ENCODE results near the gene ROR2.

Gene ROR2

DNA sequence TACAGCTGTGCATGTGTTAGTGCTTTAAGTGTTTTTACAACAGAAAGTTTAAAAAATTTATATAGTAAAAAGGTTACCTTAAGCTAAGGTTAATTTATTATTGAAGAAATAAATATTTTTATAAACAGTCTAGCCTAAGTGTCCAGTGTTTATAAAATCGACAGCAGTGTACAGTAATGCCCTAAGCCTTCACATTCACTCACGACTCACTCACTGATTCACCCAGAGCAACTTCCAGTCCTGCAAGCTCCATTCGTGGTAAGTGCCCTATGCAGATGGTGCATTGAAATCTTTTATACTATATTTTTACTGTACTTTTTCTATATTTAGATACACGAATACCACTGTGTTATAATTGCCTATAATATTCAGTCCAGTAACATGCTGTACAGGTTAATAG, 159.1 kb downstream of the ROR2 start:
- Histone ChIP-seq H4K8ac (ENCODE audit: low read depth, low read length) (no peak overlapping the region), H2BK5ac (ENCODE audit: low read length) (no peak overlapping the region), H2AK5ac (ENCODE audit: low read length) (no peak overlapping the region), H3K4me1 (ENCODE audit: control insufficient read depth, low read depth, low read length) (no peaks in the 10 kb centered on the region), H3K79me2 (ENCODE audit: control insufficient read depth, insufficient read depth, low read length) (peaks cover 4% of the 10 kb centered on the region), H2BK120ac (ENCODE audit: low read depth, low read length) (no peak overlapping the region), H3K4ac (ENCODE audit: low read depth, low read length) (no peak overlapping the region), H3K56ac (ENCODE audit: low read length) (no peak overlapping the region), H3K27me3 (ENCODE audit: insufficient read depth, low read length, poor library complexity) (no peaks in the 10 kb centered on the region), H3K36me3 (ENCODE audit: control insufficient read depth, insufficient read depth, low read length) (no peaks in the 10 kb centered on the region), H3K4me2 (ENCODE audit: low read length) (no peak overlapping the region), H3K27ac (ENCODE audit: low read depth, low read length) (no peak overlapping the region), H3K79me1 (ENCODE audit: low read length) (peaks cover 8% of the 10 kb centered on the region), H3K4me3 (ENCODE audit: low read length) (no peak overlapping the region), H4K5ac (ENCODE audit: low read length) (no peak overlapping the region), H3K9ac (ENCODE audit: low read length) (no peak overlapping the region), H2BK15ac (replicated peaks; ENCODE audit: low read depth) (no peak overlapping the region), H3K23ac (ENCODE audit: low read length) (no peak overlapping the region), H3K18ac (ENCODE audit: low read length) (no peak overlapping the region)
- no CpG with 5 or more reads among the region's 4 CpGs for WGBS (ENCODE audit: extremely low coverage, insufficient coverage, low lambda C conversion rate)
- DNase-seq, result no peak

DNA sequence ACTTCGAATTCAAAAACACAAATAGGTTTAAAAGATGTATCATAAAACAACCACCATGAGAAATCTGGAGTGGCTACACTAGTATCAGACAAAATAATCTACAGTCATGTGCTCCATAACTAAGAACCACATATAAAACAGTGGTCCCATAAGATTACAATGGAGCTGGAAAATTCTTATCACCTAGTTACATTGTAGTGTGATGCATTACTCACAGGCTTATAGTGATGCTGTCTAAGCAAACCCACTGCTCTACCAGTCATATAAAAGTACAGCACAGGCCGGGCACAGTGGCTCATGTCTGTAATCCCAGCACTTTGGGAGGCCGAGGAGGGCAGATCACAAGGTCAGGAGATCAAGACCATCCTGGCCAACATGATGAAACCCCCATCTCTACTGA, 160.1 kb downstream of the ROR2 start:
- no peak overlapping the region for H3K4ac ChIP-seq (ENCODE audit: low read depth, low read length)
- peaks cover 11% of the 10 kb centered on the region for H3K79me2 ChIP-seq (ENCODE audit: control insufficient read depth, insufficient read depth, low read length)
- H3K4me1 ChIP-seq (ENCODE audit: control insufficient read depth, low read depth, low read length), result no peaks in the 10 kb centered on the region
- no peak overlapping the region for H2BK5ac ChIP-seq (ENCODE audit: low read length)
- no peak overlapping the region for H4K8ac ChIP-seq (ENCODE audit: low read depth, low read length)
- no peak overlapping the region for H2BK120ac ChIP-seq (ENCODE audit: low read depth, low read length)
- peaks cover 17% of the 10 kb centered on the region for H3K79me1 ChIP-seq (ENCODE audit: low read length)
- H4K5ac ChIP-seq (ENCODE audit: low read length), result no peak overlapping the region
- no peaks in the 10 kb centered on the region for H3K36me3 ChIP-seq (ENCODE audit: control insufficient read depth, insufficient read depth, low read length)
- H3K56ac ChIP-seq (ENCODE audit: low read length), result no peak overlapping the region
- H3K27ac ChIP-seq (ENCODE audit: low read depth, low read length), result no peak overlapping the region
- no peak overlapping the region for H3K4me3 ChIP-seq (ENCODE audit: low read length)
- H3K23ac ChIP-seq (ENCODE audit: low read length), result no peak overlapping the region
- no peaks in the 10 kb centered on the region for H3K27me3 ChIP-seq (ENCODE audit: insufficient read depth, low read length, poor library complexity)
- no peak overlapping the region for H2BK15ac ChIP-seq (replicated peaks; ENCODE audit: low read depth)
- no peak overlapping the region for H3K4me2 ChIP-seq (ENCODE audit: low read length)
- no peak overlapping the region for H2AK5ac ChIP-seq (ENCODE audit: low read length)
- H3K9ac ChIP-seq (ENCODE audit: low read length), result no peak overlapping the region
- H3K18ac ChIP-seq (ENCODE audit: low read length), result no peak overlapping the region
- no peak for DNase-seq
- no CpG with 5 or more reads among the region's 3 CpGs for WGBS (ENCODE audit: extremely low coverage, insufficient coverage, low lambda C conversion rate)

DNA sequence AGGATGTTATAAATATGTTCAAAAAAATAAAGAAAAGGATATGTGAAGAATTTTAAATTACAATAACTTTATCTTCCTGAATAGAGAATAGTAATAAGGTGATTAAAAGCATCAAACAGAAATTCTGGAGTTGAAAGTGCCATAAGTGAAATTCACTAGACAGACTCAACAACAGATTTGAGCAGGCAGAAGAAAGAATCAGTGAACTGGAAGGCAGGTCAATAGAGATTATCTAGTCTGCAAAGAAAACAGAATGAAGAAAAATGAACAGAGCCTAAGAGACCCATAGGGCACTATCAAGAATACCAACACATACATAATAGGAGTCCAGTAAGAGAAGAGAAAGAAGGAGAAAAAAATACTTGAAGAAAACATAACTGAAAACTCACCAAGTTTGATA, 162.1 kb downstream of the ROR2 start:
- Histone ChIP-seq H3K27ac (ENCODE audit: low read depth, low read length) (no peak overlapping the region), H2AK5ac (ENCODE audit: low read length) (no peak overlapping the region), H3K79me2 (ENCODE audit: control insufficient read depth, insufficient read depth, low read length) (peaks cover 9% of the 10 kb centered on the region), H3K4me1 (ENCODE audit: control insufficient read depth, low read depth, low read length) (no peaks in the 10 kb centered on the region), H3K4me3 (ENCODE audit: low read length) (no peak overlapping the region), H3K27me3 (ENCODE audit: insufficient read depth, low read length, poor library complexity) (no peaks in the 10 kb centered on the region), H4K5ac (ENCODE audit: low read length) (no peak overlapping the region), H3K36me3 (ENCODE audit: control insufficient read depth, insufficient read depth, low read length) (no peaks in the 10 kb centered on the region), H2BK5ac (ENCODE audit: low read length) (no peak overlapping the region), H3K56ac (ENCODE audit: low read length) (no peak overlapping the region), H3K9ac (ENCODE audit: low read length) (no peak overlapping the region), H3K79me1 (ENCODE audit: low read length) (peaks cover 24% of the 10 kb centered on the region), H3K4me2 (ENCODE audit: low read length) (no peak overlapping the region), H4K8ac (ENCODE audit: low read depth, low read length) (no peak overlapping the region), H3K4ac (ENCODE audit: low read depth, low read length) (no peak overlapping the region), H3K23ac (ENCODE audit: low read length) (no peak overlapping the region), H3K18ac (ENCODE audit: low read length) (no peak overlapping the region), H2BK15ac (replicated peaks; ENCODE audit: low read depth) (no peak overlapping the region), H2BK120ac (ENCODE audit: low read depth, low read length) (no peak overlapping the region)
- no peak for DNase-seq

DNA sequence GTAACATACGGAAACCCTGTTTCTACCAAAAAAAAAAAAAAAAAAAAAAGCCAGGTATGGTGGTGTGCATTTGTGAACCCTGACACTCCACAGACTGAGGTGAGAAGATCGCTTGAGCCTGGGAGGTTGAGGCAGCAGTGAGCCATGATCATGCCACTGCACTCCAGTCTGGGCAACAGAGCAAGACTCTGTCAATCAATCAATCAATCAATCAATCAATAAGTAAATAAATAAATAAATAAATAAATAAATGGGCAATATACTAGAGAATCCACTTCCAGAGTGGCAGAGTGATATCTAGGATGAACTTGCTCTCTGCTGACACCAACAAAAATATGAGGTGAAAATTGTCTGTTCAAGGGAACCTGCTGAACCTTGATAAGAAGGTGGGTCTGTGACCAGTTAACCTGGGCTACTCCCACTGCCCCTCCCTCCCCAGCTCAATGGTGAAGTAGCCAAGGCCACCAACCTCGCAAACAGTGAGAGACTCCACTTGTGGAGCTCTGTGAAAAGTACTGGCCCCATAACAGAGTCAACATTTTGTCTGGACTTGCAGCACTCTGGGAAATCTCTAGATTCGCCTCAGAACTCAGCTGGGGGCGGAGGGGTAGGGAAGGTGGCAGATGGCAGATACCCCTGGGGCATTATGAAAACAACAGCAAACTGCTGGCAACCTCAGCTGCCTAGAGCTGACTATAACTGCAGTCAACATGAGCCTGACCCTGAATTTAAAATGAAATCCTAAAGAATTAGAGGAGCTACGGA, 163.7 kb downstream of the ROR2 start:
- no peak overlapping the region for H3K4ac ChIP-seq (ENCODE audit: low read depth, low read length)
- no CpG with 5 or more reads among the region's 6 CpGs for WGBS (ENCODE audit: extremely low coverage, insufficient coverage, low lambda C conversion rate)
- no peak overlapping the region for H2AK5ac ChIP-seq (ENCODE audit: low read length)
- H3K4me3 ChIP-seq (ENCODE audit: low read length), result no peak overlapping the region
- no peaks in the 10 kb centered on the region for H3K36me3 ChIP-seq (ENCODE audit: control insufficient read depth, insufficient read depth, low read length)
- DNase-seq, result no peak
- no peak overlapping the region for H3K23ac ChIP-seq (ENCODE audit: low read length)
- peaks cover 9% of the 10 kb centered on the region for H3K79me2 ChIP-seq (ENCODE audit: control insufficient read depth, insufficient read depth, low read length)
- H4K5ac ChIP-seq (ENCODE audit: low read length), result no peak overlapping the region
- H3K27me3 ChIP-seq (ENCODE audit: insufficient read depth, low read length, poor library complexity), result no peaks in the 10 kb centered on the region
- H2BK120ac ChIP-seq (ENCODE audit: low read depth, low read length), result no peak overlapping the region
- H3K18ac ChIP-seq (ENCODE audit: low read length), result no peak overlapping the region
- peaks cover 2% of the 10 kb centered on the region for H3K4me1 ChIP-seq (ENCODE audit: control insufficient read depth, low read depth, low read length)
- no peak overlapping the region for H3K56ac ChIP-seq (ENCODE audit: low read length)
- peaks cover 27% of the 10 kb centered on the region for H3K79me1 ChIP-seq (ENCODE audit: low read length)
- no peak overlapping the region for H4K8ac ChIP-seq (ENCODE audit: low read depth, low read length)
- H3K27ac ChIP-seq (ENCODE audit: low read depth, low read length), result no peak overlapping the region
- H3K4me2 ChIP-seq (ENCODE audit: low read length), result no peak overlapping the region
- no peak overlapping the region for H3K9ac ChIP-seq (ENCODE audit: low read length)
- no peak overlapping the region for H2BK5ac ChIP-seq (ENCODE audit: low read length)
- H2BK15ac ChIP-seq (replicated peaks; ENCODE audit: low read depth), result no peak overlapping the region

DNA sequence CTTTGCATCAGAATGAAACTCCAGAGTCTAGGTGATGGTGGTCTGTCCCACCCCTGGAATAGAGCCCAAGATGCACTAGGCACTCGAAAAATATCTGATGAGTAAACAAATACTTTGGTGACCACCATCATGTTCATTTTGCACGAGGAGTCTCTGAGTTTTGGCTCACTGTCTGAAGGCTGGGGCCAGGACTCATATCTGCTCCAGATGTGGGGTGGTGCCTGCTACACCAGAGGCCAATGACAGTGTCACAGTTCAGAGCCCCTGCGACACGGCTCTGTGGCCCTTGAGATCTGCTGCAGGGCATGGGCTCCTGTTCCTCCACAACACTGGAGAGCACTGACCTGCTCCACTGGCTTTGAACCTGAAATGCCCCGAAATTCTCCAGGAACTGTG, 164.6 kb downstream of the ROR2 start:
- Histone ChIP-seq H3K4ac (ENCODE audit: low read depth, low read length) (no peak overlapping the region), H2BK15ac (replicated peaks; ENCODE audit: low read depth) (no peak overlapping the region), H3K79me2 (ENCODE audit: control insufficient read depth, insufficient read depth, low read length) (peaks cover 9% of the 10 kb centered on the region), H3K36me3 (ENCODE audit: control insufficient read depth, insufficient read depth, low read length) (no peaks in the 10 kb centered on the region), H2BK120ac (ENCODE audit: low read depth, low read length) (no peak overlapping the region), H3K56ac (ENCODE audit: low read length) (no peak overlapping the region), H3K4me1 (ENCODE audit: control insufficient read depth, low read depth, low read length) (peaks cover 2% of the 10 kb centered on the region), H3K9ac (ENCODE audit: low read length) (no peak overlapping the region), H3K27ac (ENCODE audit: low read depth, low read length) (no peak overlapping the region), H2BK5ac (ENCODE audit: low read length) (no peak overlapping the region), H3K23ac (ENCODE audit: low read length) (no peak overlapping the region), H3K18ac (ENCODE audit: low read length) (no peak overlapping the region), H2AK5ac (ENCODE audit: low read length) (no peak overlapping the region), H4K8ac (ENCODE audit: low read depth, low read length) (no peak overlapping the region), H3K79me1 (ENCODE audit: low read length) (peaks cover 26% of the 10 kb centered on the region), H4K5ac (ENCODE audit: low read length) (no peak overlapping the region), H3K27me3 (ENCODE audit: insufficient read depth, low read length, poor library complexity) (no peaks in the 10 kb centered on the region), H3K4me2 (ENCODE audit: low read length) (no peak overlapping the region), H3K4me3 (ENCODE audit: low read length) (no peak overlapping the region)
- no CpG with 5 or more reads among the region's 5 CpGs for WGBS (ENCODE audit: extremely low coverage, insufficient coverage, low lambda C conversion rate)
- DNase-seq, result no peak

All from mesendoderm (in vitro differentiated cells).